ENCODE results near the gene MTHFSD.

Gene MTHFSD

DNA sequence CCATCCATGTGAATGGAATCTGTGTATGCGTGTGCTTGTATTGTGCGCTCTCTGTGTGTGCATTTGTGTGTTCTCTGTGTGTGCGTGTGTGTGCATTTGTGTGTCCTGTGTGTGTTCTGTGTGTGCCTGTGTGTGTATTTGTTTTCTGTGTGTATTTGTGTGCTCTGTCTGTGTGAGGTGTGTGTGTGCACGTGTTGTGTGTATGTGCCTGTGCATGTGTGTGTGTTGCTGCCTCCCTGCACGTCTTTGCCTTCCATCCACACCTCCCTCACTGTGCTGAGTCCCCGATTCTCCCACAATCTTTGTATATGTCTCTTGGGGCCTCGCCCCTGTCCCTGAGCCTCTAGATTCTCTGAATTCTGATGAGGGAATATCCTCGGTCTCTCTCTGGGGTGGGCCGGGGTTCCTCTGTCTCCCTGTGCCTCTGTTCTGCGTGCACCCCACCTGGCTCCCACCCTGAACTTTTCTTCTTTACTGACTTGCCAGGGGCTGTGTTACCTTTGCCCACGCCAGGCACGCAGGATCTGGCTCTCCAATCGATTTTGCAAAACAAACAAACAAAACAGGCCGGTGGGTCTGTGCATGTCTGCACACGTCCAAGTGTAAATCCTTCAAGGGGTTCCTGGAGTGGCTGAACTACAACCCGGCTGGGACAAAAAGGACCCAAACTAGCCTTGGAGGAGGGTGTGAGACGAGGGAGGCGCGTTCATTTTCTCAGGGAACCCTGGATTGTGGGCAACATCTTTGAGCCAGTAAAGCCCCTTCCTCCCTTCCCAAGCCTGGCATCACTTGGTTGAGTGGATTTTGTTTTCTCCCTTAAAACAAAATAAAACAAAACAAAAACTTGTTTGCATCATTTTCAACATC is 52.8 kb downstream of the MTHFSD start:
- H3K27ac ChIP-seq: no peak overlapping the region

DNA sequence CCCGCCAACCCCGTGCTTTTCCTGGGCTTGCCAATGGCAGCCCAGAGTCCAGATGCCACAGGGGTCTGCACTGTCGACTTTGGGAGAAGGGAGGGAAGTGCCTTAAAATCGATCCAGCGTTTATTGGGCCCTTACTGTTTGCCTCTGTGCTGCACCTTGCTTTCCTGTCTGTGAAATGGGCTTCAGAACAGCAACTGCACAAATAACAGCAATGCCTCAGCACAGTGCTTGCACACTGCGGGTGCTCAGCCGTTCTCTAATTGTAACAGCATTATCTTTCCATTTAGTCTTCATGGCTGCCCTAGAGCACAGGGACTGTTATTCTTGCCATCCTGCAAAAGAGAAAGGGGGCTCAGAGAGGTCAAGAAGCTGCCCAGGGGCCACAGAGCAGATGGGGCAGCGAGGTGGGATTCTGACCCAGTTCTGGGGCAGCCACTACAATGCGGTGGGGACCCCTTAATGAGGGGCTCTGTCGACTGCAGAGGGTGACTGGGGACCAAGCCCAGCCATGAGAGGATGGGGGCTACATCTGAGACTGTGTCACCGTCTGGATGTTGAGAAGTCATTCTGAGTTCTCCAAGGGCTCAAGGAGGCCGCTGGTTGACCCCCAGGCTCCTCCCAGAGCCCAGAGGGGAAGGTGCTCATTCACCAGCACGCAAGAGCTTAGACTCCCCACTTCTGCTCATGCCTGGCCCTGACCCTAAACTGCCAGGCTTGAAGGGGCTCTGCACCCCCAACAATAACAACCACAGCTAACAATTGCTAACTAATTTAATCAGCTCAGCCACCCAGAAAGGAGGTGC is 54.1 kb downstream of the MTHFSD start:
- no peak overlapping the region for H3K27ac ChIP-seq
- TF ChIP-seq, protein P1, sequence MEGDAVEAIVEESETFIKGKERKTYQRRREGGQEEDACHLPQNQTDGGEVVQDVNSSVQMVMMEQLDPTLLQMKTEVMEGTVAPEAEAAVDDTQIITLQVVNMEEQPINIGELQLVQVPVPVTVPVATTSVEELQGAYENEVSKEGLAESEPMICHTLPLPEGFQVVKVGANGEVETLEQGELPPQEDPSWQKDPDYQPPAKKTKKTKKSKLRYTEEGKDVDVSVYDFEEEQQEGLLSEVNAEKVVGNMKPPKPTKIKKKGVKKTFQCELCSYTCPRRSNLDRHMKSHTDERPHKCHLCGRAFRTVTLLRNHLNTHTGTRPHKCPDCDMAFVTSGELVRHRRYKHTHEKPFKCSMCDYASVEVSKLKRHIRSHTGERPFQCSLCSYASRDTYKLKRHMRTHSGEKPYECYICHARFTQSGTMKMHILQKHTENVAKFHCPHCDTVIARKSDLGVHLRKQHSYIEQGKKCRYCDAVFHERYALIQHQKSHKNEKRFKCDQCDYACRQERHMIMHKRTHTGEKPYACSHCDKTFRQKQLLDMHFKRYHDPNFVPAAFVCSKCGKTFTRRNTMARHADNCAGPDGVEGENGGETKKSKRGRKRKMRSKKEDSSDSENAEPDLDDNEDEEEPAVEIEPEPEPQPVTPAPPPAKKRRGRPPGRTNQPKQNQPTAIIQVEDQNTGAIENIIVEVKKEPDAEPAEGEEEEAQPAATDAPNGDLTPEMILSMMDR (conservative IDR thresholded peaks at IDR 0.05): no peak

More for the DNA sequence above, 52.8 kb downstream of the MTHFSD start:
- TF ChIP-seq, protein P1 (conservative IDR thresholded peaks at IDR 0.05): no peak

DNA sequence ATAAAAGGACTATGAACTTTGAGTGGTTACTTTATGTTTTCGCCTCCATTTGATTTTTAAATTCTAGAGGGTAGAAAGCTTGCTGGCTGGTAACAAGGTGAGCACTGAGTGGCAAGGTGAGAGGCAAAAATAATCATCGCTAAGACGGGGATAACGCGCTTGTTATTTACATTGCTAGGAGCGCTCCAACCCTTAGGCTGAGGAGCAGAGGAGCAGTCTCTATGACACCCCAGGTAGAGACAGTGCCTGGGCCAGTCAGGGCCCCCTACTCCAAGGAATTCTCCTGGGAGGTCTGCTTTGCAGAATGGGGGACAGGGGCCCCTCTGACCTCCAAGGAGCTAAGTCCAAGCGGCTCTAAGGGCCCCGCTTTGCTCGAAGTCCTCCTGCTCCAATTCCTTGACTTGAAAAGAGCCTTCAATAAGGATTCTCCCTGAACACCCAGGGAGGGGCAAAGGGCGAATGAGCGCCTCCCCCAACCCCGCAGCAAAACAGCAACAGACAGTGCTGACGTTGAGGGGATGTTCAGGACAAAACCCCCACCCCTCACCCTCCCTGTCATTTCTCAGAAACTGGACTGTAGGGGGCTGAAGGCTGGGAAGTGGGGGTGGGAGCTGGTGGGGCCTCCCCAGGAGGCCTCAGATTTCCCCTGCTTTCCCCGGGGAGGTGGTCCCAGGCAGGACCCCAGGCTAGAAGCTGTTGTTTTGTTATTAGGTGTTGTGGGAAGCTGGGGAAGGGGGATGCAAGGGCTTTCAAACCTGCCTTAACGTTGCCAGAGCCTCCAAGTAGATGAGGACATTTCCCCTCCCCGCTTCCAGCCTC is 54.9 kb downstream of the MTHFSD start:
- no peak overlapping the region for H3K27ac ChIP-seq

DNA sequence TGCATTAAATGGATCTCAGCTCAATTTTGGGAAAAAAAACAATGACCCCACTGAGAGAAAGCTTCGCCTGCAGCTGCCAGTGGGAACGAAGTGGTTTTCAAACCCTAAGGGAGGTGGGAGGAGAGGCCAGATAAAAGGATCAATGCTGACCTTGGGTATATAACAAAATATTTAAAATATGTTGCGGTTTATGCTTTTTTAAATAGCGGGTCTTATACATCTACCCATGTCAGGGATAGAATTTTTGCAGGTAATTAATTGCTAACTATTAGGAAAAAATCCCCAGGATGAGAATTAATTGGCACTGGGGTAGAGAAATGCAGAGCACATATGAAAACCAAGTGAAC is 55.6 kb downstream of the MTHFSD start:
- H3K27ac ChIP-seq: no peak overlapping the region
- TF ChIP-seq, protein P1 (conservative IDR thresholded peaks at IDR 0.05): no peak

More for the DNA sequence above, 54.9 kb downstream of the MTHFSD start:
- TF ChIP-seq, protein P1 (conservative IDR thresholded peaks at IDR 0.05): no peak

DNA sequence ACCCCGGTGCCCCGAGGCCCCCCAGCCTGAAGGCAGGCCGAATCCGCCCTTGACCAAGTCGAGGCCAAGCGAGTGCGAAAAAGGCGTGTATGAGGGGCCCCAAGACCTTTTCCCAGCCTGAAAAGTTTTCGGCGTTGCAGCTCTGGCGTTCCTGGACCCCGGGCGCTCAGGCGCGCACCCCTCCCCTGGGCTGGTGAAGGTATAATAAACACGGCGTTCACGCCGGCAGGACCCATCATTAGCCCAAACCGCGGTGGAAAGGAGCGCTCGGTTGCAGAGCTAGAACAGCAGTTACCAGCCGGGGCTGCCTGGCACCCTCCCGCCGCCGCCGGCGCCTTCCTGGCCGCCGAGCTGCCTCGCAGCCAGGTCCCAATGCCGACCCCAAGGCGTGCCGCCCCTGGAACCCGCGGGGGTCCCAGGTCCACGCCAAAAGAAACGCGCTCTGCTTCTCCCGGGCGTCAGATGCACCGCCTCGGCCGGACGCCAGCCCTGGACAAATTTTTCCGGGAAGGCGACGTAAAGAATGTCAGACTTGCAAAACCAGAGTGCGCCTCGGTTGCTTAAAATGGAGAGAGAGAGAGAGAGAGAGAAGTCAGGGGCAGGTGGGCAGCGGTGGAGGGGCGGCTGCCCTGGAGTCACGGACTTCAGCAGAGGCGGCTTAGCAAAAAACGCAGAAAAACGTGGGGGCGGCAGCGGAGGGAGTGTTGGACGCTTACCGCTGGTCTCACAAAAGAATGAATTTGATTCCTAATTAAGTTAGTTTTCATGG is 56.2 kb downstream of the MTHFSD start:
- no peak overlapping the region for H3K27ac ChIP-seq
- TF ChIP-seq, protein P1 (conservative IDR thresholded peaks at IDR 0.05): no peak

DNA sequence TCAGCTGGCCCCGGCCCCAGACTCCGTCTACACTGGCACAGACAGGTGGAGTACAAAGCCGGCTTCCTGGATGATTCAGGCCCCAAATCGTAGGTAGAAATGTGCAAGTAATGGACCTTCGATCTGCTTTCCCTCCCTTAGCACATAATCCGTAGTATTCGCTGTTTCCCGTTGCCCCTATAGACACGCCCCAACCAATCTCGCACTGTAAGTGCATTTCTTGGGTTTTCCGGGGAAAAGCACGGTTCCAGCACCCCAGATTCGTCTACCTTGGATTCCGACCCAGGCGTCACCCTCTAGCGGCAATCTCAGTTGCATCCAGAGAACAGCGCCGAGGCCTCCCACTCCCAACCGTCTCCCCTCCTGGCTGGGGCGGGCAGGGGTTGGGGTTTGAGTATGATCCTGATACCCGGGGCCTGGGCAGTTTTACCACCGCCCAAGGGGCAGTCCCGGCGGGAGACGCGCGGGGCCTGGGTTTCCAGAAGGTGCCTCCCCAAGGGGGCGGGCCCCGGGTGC is 56.8 kb downstream of the MTHFSD start:
- TF ChIP-seq, protein P1 (conservative IDR thresholded peaks at IDR 0.05): no peak
- H3K27ac ChIP-seq: no peak overlapping the region

All from VCaP (cell line).